IMR-90 (cell line): ENCODE data around the gene ANKRD52. TPM values are rescaled to one million over a fixed set of nuclear protein-coding genes. Genes with fewer than 3 reads are reported as not detected.
A peak's percentile ranks its signal among the peaks of the same experiment; 100 is the strongest.

Experiments used
- ATAC-seq: fragments of 200-7000 bp; cut with Tn5 transposase; 2 replicates; pipeline ENCODE4 v1.9.1; 2020; ENCODE audit warnings: low read depth, mild to moderate bottlenecking, moderate library complexity
- BruUV-seq: library from RNA; stranded (reverse); fragments of 400-500 nt; replicated peaks from 2 replicates; lab custom pipeline; 2021; lab: Mats Ljungman, UMichigan
- CTCF ChIA-PET: fragments of 300-600 bp; formaldehyde crosslinking; extraction: SDS; loops from one replicate; lab custom pipeline; 2021; ENCODE audit warnings: antibody characterized with exemption; lab: Yijun Ruan, JAX
- POLR2A ChIA-PET: fragments of 300-600 bp; sonication (Branson Sonifier 250); formaldehyde crosslinking; loops from one replicate; lab custom pipeline; 2022; ENCODE audit warnings: antibody characterized with exemption; ENCODE audit not compliant: unreplicated experiment; lab: Charles Lee
- DNase-seq: peaks from one replicate; pipeline ENCODE4 v3.0.0; 2013
- H2AFZ ChIP-seq: replicated peaks from 2 replicates; pipeline ENCODE3; 2013; ENCODE audit warnings: low read length, mild to moderate bottlenecking; ENCODE audit not compliant: poor library complexity
- H2AK5ac ChIP-seq: 2 replicates; pipeline ENCODE4 v1.6.1; 2013; ENCODE audit warnings: low read depth, low read length, inconsistent platforms
- H2AK9ac ChIP-seq: replicated peaks from 2 replicates; pipeline ENCODE3; 2013; ENCODE audit warnings: mild to moderate bottlenecking, low read depth, low read length, moderate library complexity; ENCODE audit not compliant: poor library complexity
- H2BK120ac ChIP-seq: 2 replicates; pipeline ENCODE4 v1.6.1; 2013; ENCODE audit warnings: low read depth, low read length, inconsistent platforms
- H2BK15ac ChIP-seq: 3 replicates; pipeline ENCODE4 v1.6.1; 2013; ENCODE audit warnings: low read depth, low read length, inconsistent platforms
- H2BK20ac ChIP-seq: 2 replicates; pipeline ENCODE4 v1.6.1; 2013; ENCODE audit warnings: low read depth, mild to moderate bottlenecking, inconsistent platforms, low read length, moderate library complexity
- H2BK5ac ChIP-seq: 2 replicates; pipeline ENCODE4 v1.6.1; 2013; ENCODE audit warnings: mild to moderate bottlenecking, low read depth, low read length, inconsistent platforms; ENCODE audit not compliant: poor library complexity, severe bottlenecking
- H3K14ac ChIP-seq: replicated peaks from 2 replicates; pipeline ENCODE4 v1.6.1; 2013; ENCODE audit warnings: low read depth, low read length, inconsistent platforms
- H3K18ac ChIP-seq: 2 replicates; pipeline ENCODE4 v1.6.1; 2013; ENCODE audit warnings: low read depth, low read length, control low read depth
- H3K23ac ChIP-seq: 2 replicates; pipeline ENCODE4 v1.6.1; 2013; ENCODE audit warnings: low read depth, low read length, inconsistent platforms
- H3K27ac ChIP-seq: 2 replicates; pipeline ENCODE4 v1.5.1; 2013; ENCODE audit warnings: mild to moderate bottlenecking, control low read depth, low read length; ENCODE audit not compliant: insufficient read depth
- H3K27me3 ChIP-seq: 2 replicates; pipeline ENCODE4 v1.6.1; 2013; ENCODE audit warnings: low read length; ENCODE audit not compliant: control insufficient read depth, insufficient read depth
- H3K36me3 ChIP-seq: 2 replicates; pipeline ENCODE4 v1.6.1; 2013; ENCODE audit warnings: low read length, mixed read lengths; ENCODE audit not compliant: control insufficient read depth, insufficient read depth
- H3K4ac ChIP-seq: 2 replicates; pipeline ENCODE4 v1.6.1; 2013; ENCODE audit warnings: low read depth, low read length, inconsistent platforms
- H3K4me1 ChIP-seq: 2 replicates; pipeline ENCODE4 v1.6.1; 2013; ENCODE audit warnings: low read length, mixed read lengths; ENCODE audit not compliant: control insufficient read depth, insufficient read depth
- H3K4me2 ChIP-seq: 2 replicates; pipeline ENCODE4 v1.6.1; 2013; ENCODE audit warnings: low read depth, mild to moderate bottlenecking, control low read depth, low read length, moderate library complexity
- H3K4me3 ChIP-seq: 2 replicates; pipeline ENCODE4 v1.5.1; 2013; ENCODE audit warnings: low read depth, mild to moderate bottlenecking, control low read depth, low read length, moderate library complexity; ENCODE audit not compliant: insufficient read depth
- H3K56ac ChIP-seq: 2 replicates; pipeline ENCODE4 v1.6.1; 2013; ENCODE audit warnings: low read length, inconsistent platforms; ENCODE audit not compliant: insufficient read depth; ENCODE audit errors: extremely low read depth
- H3K79me1 ChIP-seq, 2 experiments: 2 replicates each; pipeline ENCODE4 v1.6.1; 2013; ENCODE audit warnings: low read length in 2 of 2, inconsistent platforms in 1 of 2, low read depth in 1 of 2
- H3K9ac ChIP-seq: 2 replicates; pipeline ENCODE4 v1.6.1; 2013; ENCODE audit warnings: low read depth, low read length, control low read depth
- H3K9me1 ChIP-seq: 2 replicates; pipeline ENCODE4 v1.6.1; 2013; ENCODE audit warnings: low read length, inconsistent platforms; ENCODE audit not compliant: insufficient read depth
- H3K9me3 ChIP-seq: 2 replicates; pipeline ENCODE4 v1.6.1; 2013; ENCODE audit warnings: low read length; ENCODE audit not compliant: control insufficient read depth, insufficient read depth
- H4K20me1 ChIP-seq: 2 replicates; pipeline ENCODE4 v1.6.1; 2013; ENCODE audit warnings: low read length, inconsistent platforms; ENCODE audit not compliant: insufficient read depth
- H4K5ac ChIP-seq: 2 replicates; pipeline ENCODE4 v1.6.1; 2013; ENCODE audit warnings: mild to moderate bottlenecking, low read depth, low read length, control low read depth
- H4K8ac ChIP-seq, 2 experiments: 2 replicates each; pipeline ENCODE4 v1.6.1; 2013; ENCODE audit warnings: low read depth in 2 of 2, low read length in 2 of 2, control low read depth in 1 of 2, inconsistent platforms in 1 of 2
- H4K91ac ChIP-seq: 2 replicates; pipeline ENCODE4 v1.6.1; 2013; ENCODE audit warnings: low read depth, low read length, inconsistent platforms; ENCODE audit not compliant: insufficient read depth
- BHLHE40 ChIP-seq: fragments of 150-350 bp; IDR thresholded peaks from 2 replicates; pipeline ENCODE4 v1.6.1; 2016; ENCODE audit warnings: mild to moderate bottlenecking, low read depth, low read length
- RCOR1 ChIP-seq: IDR thresholded peaks from 2 replicates; pipeline ENCODE4 v1.6.1; 2012; ENCODE audit warnings: mild to moderate bottlenecking, low read length, improper control_type of control experiment; ENCODE audit not compliant: insufficient replicate concordance
- WGBS, 2 experiments: methylation state at CpG; one replicate each; pipeline versions ENCODE4 v1.1.5 to v1.1.7; 2013; ENCODE audit warnings: missing lambda C conversion rate in 2 of 2; ENCODE audit not compliant: insufficient read length in 1 of 2; ENCODE audit errors: extremely low coverage in 2 of 2; 5-methylcytosine and 5-hydroxymethylcytosine counted together
- dilution Hi-C: fragments of 300-500 bp; cut with HindIII; formaldehyde crosslinking; loops from one replicate; pipeline ENCODE4 v1.14.3; 2018; ENCODE audit warnings: low sequenced_read_pairs; ENCODE audit not compliant: unreplicated experiment
- in situ Hi-C: fragments of 300-500 bp; cut with MboI; formaldehyde crosslinking; loops from 3 replicates; pipeline ENCODE4 v1.14.3; 2019; ENCODE audit warnings: low sequenced_read_pairs, inconsistent platforms, mixed read lengths
- intact Hi-C: fragments of 100-400 bp; cut with micrococcal nuclease; formaldehyde crosslinking; loops from 2 replicates; pipeline ENCODE4 v1.10.0; 2022
- polyA plus RNA-seq, 3 experiments: library from polyadenylated mRNA; depleted of rRNA; stranded (reverse); fragments of >200 nt; gene quantifications; 2 replicates each; pipeline ENCODE4 v1.2.3, GENCODE V29; 2012; ENCODE audit warnings: low replicate concordance in 1 of 3
- total RNA-seq: library from RNA; depleted of rRNA; stranded (reverse); fragments of >200 nt; gene quantifications from 2 replicates; pipeline ENCODE4 v1.2.3, GENCODE V29; 2012
- TF ChIP-seq, protein P1 (sequence below): fragments of 150-350 bp; IDR thresholded peaks from 2 replicates; pipeline ENCODE4 v1.6.1; 2017; ENCODE audit warnings: mild to moderate bottlenecking, antibody characterized with exemption, low read length, low read depth

ANKRD52 gene
- total and polyA plus RNA-seq, 2 of the 4 experiments (the other 2 are of a cell fraction), result 15.4 to 35.9 TPM

DNA sequence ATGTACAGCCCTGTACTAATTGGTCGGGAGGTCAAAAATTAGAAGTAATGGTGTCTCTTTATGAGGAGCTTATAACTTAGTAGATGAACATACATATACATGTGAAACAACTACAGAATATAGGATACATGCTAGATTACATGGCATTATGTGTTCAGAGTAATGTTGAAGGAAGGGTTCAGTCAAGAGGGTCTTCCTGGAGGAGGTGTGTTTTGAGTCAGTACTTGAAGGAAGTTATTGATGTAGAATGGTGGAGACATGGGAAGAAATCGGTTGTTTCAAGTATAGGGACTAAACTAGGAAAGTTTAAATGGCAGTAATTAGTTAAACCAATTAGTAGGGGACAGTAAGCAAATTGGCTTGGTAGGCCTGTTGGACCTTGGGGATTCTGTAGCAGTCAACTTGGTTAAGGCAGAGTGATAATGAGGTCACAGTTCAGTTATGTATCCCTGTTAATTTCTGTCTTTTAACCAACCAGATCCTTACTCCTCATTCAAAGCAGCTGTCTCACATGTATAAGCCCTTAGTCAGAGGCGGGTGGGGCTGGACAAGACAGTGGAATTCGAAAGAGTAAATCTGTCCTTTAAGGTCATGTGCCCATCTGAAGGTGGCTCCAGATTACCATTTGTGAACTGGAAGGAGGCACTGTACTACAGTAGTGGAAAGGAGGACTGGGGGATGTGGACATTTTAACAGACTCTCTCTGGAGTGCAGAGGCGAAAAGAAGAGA is 3.5 kb upstream of the ANKRD52 start:
- H3K9ac ChIP-seq, result no peak overlapping the region
- peak overlapping the region; percentile 92 for H2BK5ac ChIP-seq
- intact Hi-C loops, result no loop called here
- in situ Hi-C loops, result no loop called here
- H3K4ac ChIP-seq, result peak overlapping the region; percentile 74
- BruUV-seq, result no TSS peak
- H3K56ac ChIP-seq, result peak overlapping the region; percentile 44; the same call in 1 of the 2 replicates
- H3K27ac ChIP-seq, result no peak overlapping the region
- ChIA-PET CTCF (no interaction called here), POLR2A (interaction anchor here (0.5 kb wide), 1 partner anchor 226 kb away, joined by 16 read pairs; the partner anchor contains the start of gene GLS2)
- peak overlapping the region; percentile 75 for H3K23ac ChIP-seq
- peak overlapping the region; percentile 52 for H2BK15ac ChIP-seq
- H3K36me3 ChIP-seq, result peaks cover 4% of the 10 kb centered on the region; the same call in 1 of the 2 replicates
- H3K4me3 ChIP-seq, result no peak overlapping the region
- peak overlapping the region; percentile 73 for H4K91ac ChIP-seq
- ATAC-seq (peak; percentile 18), DNase-seq (peak; percentile 71)
- H3K9me3 ChIP-seq, result no peaks in the 10 kb centered on the region
- H3K9me1 ChIP-seq, result peaks cover 12% of the 10 kb centered on the region
- peak overlapping the region; percentile 71 for H3K14ac ChIP-seq
- H2AK9ac ChIP-seq, result peak overlapping the region; percentile 10
- peaks cover 17% of the 10 kb centered on the region for H3K4me1 ChIP-seq
- H4K20me1 ChIP-seq, result peaks cover 7% of the 10 kb centered on the region
- dilution Hi-C loops, result no loop called here
- H4K5ac ChIP-seq, result peak overlapping the region; percentile 72; the same call in 1 of the 2 replicates
- H4K8ac ChIP-seq, result peak overlapping the region; percentile 7 to 80; a peak in 2 of 4 replicates
- TF ChIP-seq, protein P1, sequence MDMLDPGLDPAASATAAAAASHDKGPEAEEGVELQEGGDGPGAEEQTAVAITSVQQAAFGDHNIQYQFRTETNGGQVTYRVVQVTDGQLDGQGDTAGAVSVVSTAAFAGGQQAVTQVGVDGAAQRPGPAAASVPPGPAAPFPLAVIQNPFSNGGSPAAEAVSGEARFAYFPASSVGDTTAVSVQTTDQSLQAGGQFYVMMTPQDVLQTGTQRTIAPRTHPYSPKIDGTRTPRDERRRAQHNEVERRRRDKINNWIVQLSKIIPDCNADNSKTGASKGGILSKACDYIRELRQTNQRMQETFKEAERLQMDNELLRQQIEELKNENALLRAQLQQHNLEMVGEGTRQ, result peak; percentile 72
- TF ChIP-seq RCOR1, result no peak
- TF ChIP-seq BHLHE40, result peak; percentile 37; the same call in 1 of the 2 replicates
- H2AK5ac ChIP-seq, result peak overlapping the region; percentile 81
- peak overlapping the region; percentile 87; the same call in 1 of the 2 replicates for H3K18ac ChIP-seq
- peaks cover 0 to 23% of the 10 kb centered on the region in 2 experiments; a peak in 2 of 4 replicates for H3K79me1 ChIP-seq
- peak overlapping the region; percentile 89 for H2BK120ac ChIP-seq
- peak overlapping the region; percentile 27 for H2AFZ ChIP-seq
- peak overlapping the region; percentile 35; the same call in 1 of the 2 replicates for H3K4me2 ChIP-seq
- 100% methylated on average over 1 of the region's 5 CpGs; no CpG with 5 or more reads in 1 of the 2 experiments for WGBS, 2 experiments
- H2BK20ac ChIP-seq, result peak overlapping the region; percentile 84
- H3K27me3 ChIP-seq, result no peaks in the 10 kb centered on the region
